ENCODE measurements around the gene ADARB2. TPM values are rescaled to one million over a fixed set of nuclear protein-coding genes. Genes with fewer than 3 reads are reported as not detected.

Gene ADARB2
- total RNA-seq, 2 experiments from 2014 or later = 0.28 to 0.40 TPM

GRCh38 chr10:1301143-1301542, 436.2 kb downstream of the ADARB2 start:
- ATAC-seq (ENCODE audit: low read depth) (no peak), DNase-seq (no peak)
- Mint-ChIP-seq H3K4me3 (no peak overlapping the region), H3K36me3 (no peaks in the 10 kb centered on the region), H3K27ac (no peak overlapping the region), H3K9me3 (no peaks in the 10 kb centered on the region), H3K27me3 (peaks cover 11% of the 10 kb centered on the region), H3K4me1 (peaks cover 2% of the 10 kb centered on the region)
- POLR2A ChIA-PET = no interaction called here

GRCh38 chr10:1300218-1300617, 437.1 kb downstream of the ADARB2 start:
- H3K9me3 Mint-ChIP-seq = no peaks in the 10 kb centered on the region
- no peak for ATAC-seq (ENCODE audit: low read depth)
- H3K4me1 Mint-ChIP-seq = peaks cover 2% of the 10 kb centered on the region
- H3K4me3 Mint-ChIP-seq = no peak overlapping the region
- no peaks in the 10 kb centered on the region for H3K36me3 Mint-ChIP-seq
- POLR2A ChIA-PET = no interaction called here
- no peak overlapping the region for H3K27ac Mint-ChIP-seq
- no peak for DNase-seq
- peaks cover 11% of the 10 kb centered on the region for H3K27me3 Mint-ChIP-seq

GRCh38 chr10:1299041-1299726, 438.1 kb downstream of the ADARB2 start:
- DNase-seq (no peak), ATAC-seq (ENCODE audit: low read depth) (no peak)
- POLR2A ChIA-PET = no interaction called here
- H3K36me3 Mint-ChIP-seq = no peaks in the 10 kb centered on the region
- H3K9me3 Mint-ChIP-seq = no peaks in the 10 kb centered on the region
- no peak overlapping the region for H3K4me3 Mint-ChIP-seq
- H3K4me1 Mint-ChIP-seq = peaks cover 2% of the 10 kb centered on the region
- H3K27me3 Mint-ChIP-seq = peaks cover 11% of the 10 kb centered on the region
- no peak overlapping the region for H3K27ac Mint-ChIP-seq

- H3K27me3 Mint-ChIP-seq = peaks cover 20% of the 10 kb centered on the region
- H3K4me1 Mint-ChIP-seq = peaks cover 2% of the 10 kb centered on the region
- no peaks in the 10 kb centered on the region for H3K36me3 Mint-ChIP-seq
- no peaks in the 10 kb centered on the region for H3K9me3 Mint-ChIP-seq
- no peak overlapping the region for H3K4me3 Mint-ChIP-seq
- H3K27ac Mint-ChIP-seq = no peak overlapping the region
- POLR2A ChIA-PET = no interaction called here
- ATAC-seq (ENCODE audit: low read depth) (no peak), DNase-seq (no peak)
Observed at GRCh38 chr10:1297566-1298301, 439.6 kb downstream of the ADARB2 start.

GRCh38 chr10:1295756-1296480, 441.4 kb downstream of the ADARB2 start:
- H3K4me3 Mint-ChIP-seq = no peak overlapping the region
- H3K27ac Mint-ChIP-seq = no peak overlapping the region
- POLR2A ChIA-PET = no interaction called here
- no peaks in the 10 kb centered on the region for H3K36me3 Mint-ChIP-seq
- H3K27me3 Mint-ChIP-seq = peaks cover 22% of the 10 kb centered on the region
- H3K9me3 Mint-ChIP-seq = no peaks in the 10 kb centered on the region
- ATAC-seq (ENCODE audit: low read depth) (no peak), DNase-seq (no peak)
- peaks cover 2% of the 10 kb centered on the region for H3K4me1 Mint-ChIP-seq

- Mint-ChIP-seq H3K9me3 (no peaks in the 10 kb centered on the region), H3K27ac (no peak overlapping the region), H3K4me3 (no peak overlapping the region), H3K36me3 (no peaks in the 10 kb centered on the region), H3K27me3 (peaks cover 24% of the 10 kb centered on the region), H3K4me1 (peaks cover 2% of the 10 kb centered on the region)
- POLR2A ChIA-PET = no interaction called here
- DNase-seq (no peak), ATAC-seq (ENCODE audit: low read depth) (no peak)
Observed at GRCh38 chr10:1294748-1295147, 442.6 kb downstream of the ADARB2 start.

- ATAC-seq (ENCODE audit: low read depth) = no peak
- no peak overlapping the region for H3K27ac Mint-ChIP-seq
- H3K4me3 Mint-ChIP-seq = no peak overlapping the region
- no peaks in the 10 kb centered on the region for H3K9me3 Mint-ChIP-seq
- POLR2A ChIA-PET = no interaction called here
- H3K4me1 Mint-ChIP-seq = peaks cover under 1% of the 10 kb centered on the region
- DNase-seq = no peak
- H3K27me3 Mint-ChIP-seq = peaks cover 22% of the 10 kb centered on the region
- no peaks in the 10 kb centered on the region for H3K36me3 Mint-ChIP-seq
Observed at GRCh38 chr10:1293636-1294435, 443.5 kb downstream of the ADARB2 start.

GRCh38 chr10:1293157-1293556, 444.2 kb downstream of the ADARB2 start:
- Mint-ChIP-seq H3K4me3 (no peak overlapping the region), H3K27me3 (peaks cover 22% of the 10 kb centered on the region), H3K4me1 (no peaks in the 10 kb centered on the region), H3K9me3 (no peaks in the 10 kb centered on the region), H3K36me3 (no peaks in the 10 kb centered on the region), H3K27ac (no peak overlapping the region)
- POLR2A ChIA-PET = no interaction called here
- DNase-seq (no peak), ATAC-seq (ENCODE audit: low read depth) (no peak)

GRCh38 chr10:1292611-1293031, 444.7 kb downstream of the ADARB2 start:
- Mint-ChIP-seq H3K9me3 (no peaks in the 10 kb centered on the region), H3K27ac (no peak overlapping the region), H3K27me3 (peaks cover 25% of the 10 kb centered on the region), H3K36me3 (no peaks in the 10 kb centered on the region), H3K4me3 (no peak overlapping the region), H3K4me1 (no peaks in the 10 kb centered on the region)
- DNase-seq (no peak), ATAC-seq (ENCODE audit: low read depth) (no peak)
- POLR2A ChIA-PET = no interaction called here

GRCh38 chr10:1291178-1292090, 445.9 kb downstream of the ADARB2 start:
- no peaks in the 10 kb centered on the region for H3K36me3 Mint-ChIP-seq
- H3K27ac Mint-ChIP-seq = no peak overlapping the region
- H3K4me3 Mint-ChIP-seq = no peak overlapping the region
- H3K9me3 Mint-ChIP-seq = no peaks in the 10 kb centered on the region
- ATAC-seq (ENCODE audit: low read depth) = no peak
- H3K4me1 Mint-ChIP-seq = no peaks in the 10 kb centered on the region
- POLR2A ChIA-PET = no interaction called here
- H3K27me3 Mint-ChIP-seq = peaks cover 23% of the 10 kb centered on the region
- no peak for DNase-seq

- peaks cover 23% of the 10 kb centered on the region for H3K27me3 Mint-ChIP-seq
- H3K4me1 Mint-ChIP-seq = no peaks in the 10 kb centered on the region
- no peak overlapping the region for H3K4me3 Mint-ChIP-seq
- no peaks in the 10 kb centered on the region for H3K9me3 Mint-ChIP-seq
- no peak for ATAC-seq (ENCODE audit: low read depth)
- no peaks in the 10 kb centered on the region for H3K36me3 Mint-ChIP-seq
- DNase-seq = no peak
- H3K27ac Mint-ChIP-seq = no peak overlapping the region
- POLR2A ChIA-PET = no interaction called here
Observed at GRCh38 chr10:1290071-1290471, 447.3 kb downstream of the ADARB2 start.

GRCh38 chr10:1289591-1289990, 447.7 kb downstream of the ADARB2 start:
- POLR2A ChIA-PET = no interaction called here
- H3K4me3 Mint-ChIP-seq = no peak overlapping the region
- H3K9me3 Mint-ChIP-seq = no peaks in the 10 kb centered on the region
- no peaks in the 10 kb centered on the region for H3K36me3 Mint-ChIP-seq
- no peak for DNase-seq
- H3K27me3 Mint-ChIP-seq = peaks cover 23% of the 10 kb centered on the region
- no peak for ATAC-seq (ENCODE audit: low read depth)
- no peaks in the 10 kb centered on the region for H3K4me1 Mint-ChIP-seq
- H3K27ac Mint-ChIP-seq = no peak overlapping the region

Data from activated naive CD8-positive, alpha-beta T cell treated with anti-CD3 and anti-CD28 coated beads, Interleukin-2, amount 10 ng/mL, durations not matched to agents 7 days and 5 days (primary cell).